CD4-positive, alpha-beta T cell (primary cell): ENCODE results near the gene BRD1. TPM values are rescaled to one million over a fixed set of nuclear protein-coding genes. Genes with fewer than 3 reads are reported as not detected.
A peak's percentile ranks its signal among the peaks of the same experiment; 100 is the strongest.

Experiments
- ATAC-seq: fragments of 200-7000 bp; cut with Tn5 transposase; one replicate; pipeline ENCODE4 v1.10.0; 2022; ENCODE audit warnings: mild to moderate bottlenecking; ENCODE audit not compliant: poor library complexity
- CTCF ChIA-PET: fragments of 350-600 bp; sonication (Branson Sonifier 250); formaldehyde crosslinking; loops from one replicate; lab custom pipeline; 2021; ENCODE audit warnings: antibody characterized with exemption, inconsistent platforms; lab: Charles Lee
- POLR2A ChIA-PET: fragments of 350-600 bp; sonication (Branson Sonifier 250); formaldehyde crosslinking; loops from one replicate; lab custom pipeline; 2021; ENCODE audit warnings: antibody characterized with exemption, inconsistent platforms; lab: Charles Lee
- DNase-seq, 14 experiments: peaks; one replicate each; pipeline ENCODE4 v3.0.0-alpha.2; 2013 to 2020; ENCODE audit warnings: mixed read lengths in 2 of 14
- H3K27ac ChIP-seq, 2 donors: one replicate each; pipeline versions ENCODE4 v1.5.1 to v1.7.0; 2013; ENCODE audit warnings: low read length in 2 of 2, low read depth in 1 of 2, mild to moderate bottlenecking in 1 of 2
- H3K27me3 ChIP-seq, 2 experiments: 1 replicate in 1 of 2; 2 replicates in 1 of 2; pipeline versions ENCODE4 v1.6.1 to v1.7.0; 2013; ENCODE audit warnings: low read length in 2 of 2, control low read depth in 1 of 2, mild to moderate bottlenecking in 1 of 2, moderate library complexity in 1 of 2; ENCODE audit not compliant: insufficient read depth in 2 of 2, control insufficient read depth in 1 of 2
- H3K36me3 ChIP-seq: one replicate; pipeline ENCODE4 v1.6.1; 2013; ENCODE audit warnings: low read length, control low read depth; ENCODE audit not compliant: insufficient read depth
- H3K4me1 ChIP-seq: one replicate; pipeline ENCODE4 v1.6.1; 2013; ENCODE audit warnings: low read length, control low read depth; ENCODE audit not compliant: insufficient read depth
- H3K4me3 ChIP-seq: one replicate; pipeline ENCODE4 v1.5.1; 2013; ENCODE audit warnings: mild to moderate bottlenecking, low read length, moderate library complexity
- H3K9me3 ChIP-seq, 2 experiments: 1 replicate in 1 of 2; 2 replicates in 1 of 2; pipeline versions ENCODE4 v1.6.1 to v1.7.0; 2013; ENCODE audit warnings: low read length in 2 of 2, mild to moderate bottlenecking in 2 of 2, control low read depth in 1 of 2, moderate library complexity in 1 of 2; ENCODE audit not compliant: control insufficient read depth in 1 of 2, insufficient read depth in 1 of 2
- H3K27ac Mint-ChIP-seq: one replicate; pipeline ENCODE4 v1.8.0; 2020; ENCODE audit warnings: mixed read lengths
- H3K27me3 Mint-ChIP-seq: one replicate; pipeline ENCODE4 v1.8.0; 2021; ENCODE audit warnings: mixed read lengths
- H3K36me3 Mint-ChIP-seq: one replicate; pipeline ENCODE4 v1.8.0; 2021; ENCODE audit warnings: low read depth, mixed read lengths
- H3K4me1 Mint-ChIP-seq: one replicate; pipeline ENCODE4 v1.8.0; 2021; ENCODE audit warnings: low read depth, mixed read lengths
- H3K4me3 Mint-ChIP-seq: one replicate; pipeline ENCODE4 v1.8.0; 2020; ENCODE audit warnings: mild to moderate bottlenecking, mixed read lengths
- H3K9me3 Mint-ChIP-seq: one replicate; pipeline ENCODE4 v1.8.0; 2020; ENCODE audit warnings: mixed read lengths
- intact Hi-C, 2 experiments: fragments of 100-400 bp; cut with DNase I in 1 of 2; cut with micrococcal nuclease in 1 of 2; formaldehyde crosslinking; loops; one replicate each; pipeline versions ENCODE4 v1.15.1 to v1.9.0; 2023 to 2025; cut with DNase I, micrococcal nuclease
- total RNA-seq, 174 experiments: library from RNA in 2 of 174; stranded (reverse) in 2 of 174; gene quantifications; one replicate each; pipeline ENCODE4 v1.2.3 and lab custom pipeline; 2021 to 2026
- TF ChIP-seq, protein P1 (sequence below): fragments of 200-600 bp; IDR thresholded peaks from one replicate; pipeline ENCODE4 v1.8.0; 2022; ENCODE audit warnings: antibody characterized with exemption, mild to moderate bottlenecking

Gene BRD1
- total RNA-seq, 2 experiments from 2014 or later, result 129 to 130 TPM

DNA sequence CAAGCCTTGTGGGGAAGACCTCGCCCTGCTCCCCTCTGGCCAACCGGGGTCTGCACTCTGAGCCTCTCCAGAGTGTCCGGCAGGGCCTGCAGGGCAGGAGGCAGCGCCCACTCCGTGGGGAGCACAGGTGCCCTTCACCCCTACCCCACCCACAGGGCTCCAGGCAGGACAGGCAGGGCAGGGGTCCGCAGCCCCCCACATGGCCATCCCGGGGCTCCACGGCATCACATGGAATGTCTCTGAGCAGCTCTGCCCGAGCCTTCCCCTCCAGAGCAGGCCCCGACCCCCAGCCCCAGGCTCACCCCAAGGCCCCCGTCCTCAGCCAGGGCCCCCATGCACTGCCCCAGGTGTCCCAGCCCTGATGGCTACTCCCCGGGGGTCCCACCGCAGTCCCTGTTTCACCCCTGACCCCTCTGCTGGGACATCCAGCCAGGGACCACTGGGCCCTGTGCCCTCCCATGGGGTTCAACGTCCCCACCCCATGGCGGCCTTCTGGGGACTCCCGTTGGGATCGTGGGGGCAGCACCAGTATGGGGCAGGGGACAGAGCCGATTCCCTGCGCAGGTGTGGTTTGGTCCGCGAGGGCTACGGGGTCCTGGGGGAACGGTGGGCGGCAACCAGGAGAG lies 77.7 kb downstream of the BRD1 start:
- Mint-ChIP-seq H3K9me3 (peaks cover 16% of the 10 kb centered on the region), H3K27me3 (no peaks in the 10 kb centered on the region), H3K36me3 (peaks cover 7% of the 10 kb centered on the region), H3K27ac (no peak overlapping the region), H3K4me3 (no peak overlapping the region), H3K4me1 (no peaks in the 10 kb centered on the region)
- Histone ChIP-seq H3K4me1 (no peaks in the 10 kb centered on the region), H3K27ac (no peak overlapping the region), H3K27me3 (peaks cover 0 to 6% of the 10 kb centered on the region in 2 experiments), H3K4me3 (no peak overlapping the region), H3K36me3 (no peaks in the 10 kb centered on the region), H3K9me3 (peaks cover 16 to 30% of the 10 kb centered on the region in 2 experiments)
- ATAC-seq, result no peak
- intact Hi-C loops, result no loop called here
- ChIA-PET CTCF (no interaction called here), POLR2A (no interaction called here)
- peak in 1 of 14 experiments; percentile 10 for DNase-seq
- TF ChIP-seq, protein P1, sequence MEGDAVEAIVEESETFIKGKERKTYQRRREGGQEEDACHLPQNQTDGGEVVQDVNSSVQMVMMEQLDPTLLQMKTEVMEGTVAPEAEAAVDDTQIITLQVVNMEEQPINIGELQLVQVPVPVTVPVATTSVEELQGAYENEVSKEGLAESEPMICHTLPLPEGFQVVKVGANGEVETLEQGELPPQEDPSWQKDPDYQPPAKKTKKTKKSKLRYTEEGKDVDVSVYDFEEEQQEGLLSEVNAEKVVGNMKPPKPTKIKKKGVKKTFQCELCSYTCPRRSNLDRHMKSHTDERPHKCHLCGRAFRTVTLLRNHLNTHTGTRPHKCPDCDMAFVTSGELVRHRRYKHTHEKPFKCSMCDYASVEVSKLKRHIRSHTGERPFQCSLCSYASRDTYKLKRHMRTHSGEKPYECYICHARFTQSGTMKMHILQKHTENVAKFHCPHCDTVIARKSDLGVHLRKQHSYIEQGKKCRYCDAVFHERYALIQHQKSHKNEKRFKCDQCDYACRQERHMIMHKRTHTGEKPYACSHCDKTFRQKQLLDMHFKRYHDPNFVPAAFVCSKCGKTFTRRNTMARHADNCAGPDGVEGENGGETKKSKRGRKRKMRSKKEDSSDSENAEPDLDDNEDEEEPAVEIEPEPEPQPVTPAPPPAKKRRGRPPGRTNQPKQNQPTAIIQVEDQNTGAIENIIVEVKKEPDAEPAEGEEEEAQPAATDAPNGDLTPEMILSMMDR, result no peak

DNA sequence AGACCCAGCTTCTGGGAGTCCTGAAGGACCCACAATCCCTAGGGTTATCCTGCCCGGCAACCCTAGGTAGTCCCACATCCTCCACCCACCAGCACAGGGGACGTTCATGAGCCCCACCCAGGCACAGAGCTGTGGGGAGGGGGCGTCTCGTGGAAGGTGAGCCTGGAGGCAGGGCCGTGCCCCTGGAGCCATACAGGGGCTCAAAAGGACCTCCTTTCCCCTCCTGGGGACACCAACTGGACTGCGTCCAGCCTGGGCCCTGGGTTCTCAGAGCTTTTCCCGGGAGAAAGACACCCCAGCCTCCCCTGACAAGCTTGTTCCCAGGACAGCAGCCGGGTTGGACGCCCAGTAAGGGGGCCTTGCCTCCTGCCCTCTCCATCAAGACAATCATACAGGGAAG lies 78.4 kb downstream of the BRD1 start:
- no peak overlapping the region for H3K27ac Mint-ChIP-seq
- no peaks in the 10 kb centered on the region for H3K4me1 Mint-ChIP-seq
- H3K4me1 ChIP-seq, result no peaks in the 10 kb centered on the region
- no peak overlapping the region for H3K27ac ChIP-seq
- peaks cover 20% of the 10 kb centered on the region for H3K9me3 Mint-ChIP-seq
- no peaks in the 10 kb centered on the region for H3K27me3 Mint-ChIP-seq
- no peak for ATAC-seq
- CTCF ChIA-PET, result no interaction called here
- peak in 1 of 14 experiments; percentile 9 for DNase-seq
- H3K36me3 Mint-ChIP-seq, result peaks cover 7% of the 10 kb centered on the region
- intact Hi-C loops, result no loop called here
- POLR2A ChIA-PET, result no interaction called here
- peaks cover 16 to 36% of the 10 kb centered on the region in 2 experiments for H3K9me3 ChIP-seq
- TF ChIP-seq, protein P1, result no peak
- H3K36me3 ChIP-seq, result no peaks in the 10 kb centered on the region
- peaks cover 0 to 6% of the 10 kb centered on the region in 2 experiments for H3K27me3 ChIP-seq
- no peak overlapping the region for H3K4me3 Mint-ChIP-seq
- no peak overlapping the region for H3K4me3 ChIP-seq

DNA sequence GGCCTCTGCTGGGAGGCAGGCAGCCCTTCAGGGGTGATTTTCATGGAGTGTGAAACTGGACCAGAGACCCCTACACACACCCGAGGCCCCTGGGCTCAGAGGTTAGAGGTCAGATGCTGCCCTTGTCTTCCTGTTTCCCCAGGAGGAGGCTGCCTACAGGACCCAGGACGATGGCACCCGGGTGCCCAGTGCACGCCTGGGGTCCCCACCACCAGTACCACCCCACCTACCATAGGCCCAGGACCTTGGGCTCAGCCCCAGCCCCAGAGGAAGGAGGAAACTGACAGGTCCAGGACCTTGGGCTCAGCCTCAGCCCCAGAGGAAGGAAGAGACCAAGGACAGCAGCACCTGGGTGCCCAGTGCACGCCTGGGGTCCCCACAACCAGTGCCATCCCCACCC lies 79.2 kb downstream of the BRD1 start:
- Histone ChIP-seq H3K4me1 (no peaks in the 10 kb centered on the region), H3K9me3 (peaks cover 16 to 36% of the 10 kb centered on the region in 2 experiments), H3K36me3 (no peaks in the 10 kb centered on the region), H3K27ac (no peak overlapping the region), H3K27me3 (peaks cover 0 to 6% of the 10 kb centered on the region in 2 experiments), H3K4me3 (no peak overlapping the region)
- intact Hi-C loops, result no loop called here
- no peak overlapping the region for H3K4me3 Mint-ChIP-seq
- CTCF ChIA-PET, result no interaction called here
- DNase-seq (peak in 1 of 14 experiments; percentile 5), ATAC-seq (no peak)
- peaks cover 7% of the 10 kb centered on the region for H3K36me3 Mint-ChIP-seq
- H3K4me1 Mint-ChIP-seq, result no peaks in the 10 kb centered on the region
- POLR2A ChIA-PET, result no interaction called here
- TF ChIP-seq, protein P1, result no peak
- no peaks in the 10 kb centered on the region for H3K27me3 Mint-ChIP-seq
- H3K9me3 Mint-ChIP-seq, result peaks cover 20% of the 10 kb centered on the region
- no peak overlapping the region for H3K27ac Mint-ChIP-seq
